H9 (cell line): ENCODE data around the gene CASP12. TPM values are rescaled to one million over a fixed set of nuclear protein-coding genes. Genes with fewer than 3 reads are reported as not detected.
A peak's percentile ranks its signal among the peaks of the same experiment; 100 is the strongest.

Experiments
- DNase-seq: peaks from one replicate; pipeline ENCODE4 v3.0.0-alpha.2; 2017
- H2AFZ ChIP-seq: one replicate; pipeline ENCODE4 v1.6.1; 2013; ENCODE audit warnings: mild to moderate bottlenecking, low read length, control low read depth, moderate library complexity
- H2AK5ac ChIP-seq: 2 replicates; pipeline ENCODE4 v1.6.1; 2013; ENCODE audit warnings: low read length, control low read depth, mixed read lengths; ENCODE audit not compliant: insufficient read length
- H2BK120ac ChIP-seq: one replicate; pipeline ENCODE4 v1.6.1; 2013; ENCODE audit warnings: low read depth, mild to moderate bottlenecking, low read length, control low read depth, inconsistent platforms; ENCODE audit not compliant: poor library complexity, severe bottlenecking
- H2BK12ac ChIP-seq: 2 replicates; pipeline ENCODE4 v1.6.1; 2013; ENCODE audit warnings: low read length, control low read depth, mixed read lengths, low read depth; ENCODE audit not compliant: insufficient read length
- H2BK15ac ChIP-seq: 2 replicates; pipeline ENCODE4 v1.6.1; 2013; ENCODE audit warnings: low read depth, low read length, control low read depth
- H2BK20ac ChIP-seq: one replicate; pipeline ENCODE4 v1.6.1; 2013; ENCODE audit warnings: low read depth, mild to moderate bottlenecking, low read length, control low read depth, inconsistent platforms; ENCODE audit not compliant: poor library complexity, severe bottlenecking
- H2BK5ac ChIP-seq: 2 replicates; pipeline ENCODE4 v1.6.1; 2013; ENCODE audit warnings: low read length, control low read depth, mixed read lengths; ENCODE audit not compliant: insufficient read length
- H3K14ac ChIP-seq: 2 replicates; pipeline ENCODE4 v1.6.1; 2013; ENCODE audit warnings: low read length, control low read depth; ENCODE audit not compliant: insufficient read depth
- H3K18ac ChIP-seq: 2 replicates; pipeline ENCODE4 v1.6.1; 2013; ENCODE audit warnings: low read depth, mild to moderate bottlenecking, mixed read lengths, low read length, control low read depth; ENCODE audit not compliant: insufficient read length
- H3K23ac ChIP-seq: 2 replicates; pipeline ENCODE4 v1.6.1; 2013; ENCODE audit warnings: low read length, control low read depth, mixed read lengths, low read depth; ENCODE audit not compliant: insufficient read length
- H3K23me2 ChIP-seq: 2 replicates; pipeline ENCODE4 v1.6.1; 2013; ENCODE audit warnings: low read depth, mild to moderate bottlenecking, mixed read lengths, low read length, control low read depth; ENCODE audit not compliant: insufficient read length, poor library complexity, severe bottlenecking
- H3K27ac ChIP-seq: 2 replicates; pipeline ENCODE4 v1.5.1; 2013; ENCODE audit warnings: low read length, control low read depth, mixed read lengths, low read depth; ENCODE audit not compliant: insufficient read length
- H3K27me3 ChIP-seq: 2 replicates; pipeline ENCODE4 v1.6.1; 2013; ENCODE audit warnings: low read length, control low read depth, inconsistent platforms; ENCODE audit not compliant: insufficient read depth
- H3K4ac ChIP-seq: 2 replicates; pipeline ENCODE4 v1.6.1; 2013; ENCODE audit warnings: low read depth, mild to moderate bottlenecking, control low read depth, inconsistent platforms, low read length, moderate library complexity
- H3K4me1 ChIP-seq: 2 replicates; pipeline ENCODE4 v1.6.1; 2013; ENCODE audit warnings: low read length, control low read depth, inconsistent platforms; ENCODE audit not compliant: insufficient read depth
- H3K4me2 ChIP-seq: 2 replicates; pipeline ENCODE4 v1.6.1; 2013; ENCODE audit warnings: low read length, control low read depth, mixed read lengths; ENCODE audit not compliant: insufficient read length, insufficient read depth
- H3K56ac ChIP-seq: 2 replicates; pipeline ENCODE4 v1.6.1; 2013; ENCODE audit warnings: low read depth, mild to moderate bottlenecking, mixed read lengths, low read length, control low read depth; ENCODE audit not compliant: insufficient read length
- H3K79me1 ChIP-seq: 2 replicates; pipeline ENCODE4 v1.6.1; 2013; ENCODE audit warnings: low read depth, mild to moderate bottlenecking, moderate library complexity, low read length, control low read depth, inconsistent platforms; ENCODE audit not compliant: insufficient read depth, poor library complexity, severe bottlenecking
- H3K79me2 ChIP-seq: 2 replicates; pipeline ENCODE4 v1.6.1; 2013; ENCODE audit warnings: low read length, control low read depth, inconsistent platforms; ENCODE audit not compliant: insufficient read depth
- H3K9ac ChIP-seq: 2 replicates; pipeline ENCODE4 v1.6.1; 2013; ENCODE audit warnings: low read length, control low read depth, mixed read lengths; ENCODE audit not compliant: insufficient read length; ENCODE audit errors: extremely low read depth
- H3K9me3 ChIP-seq: one replicate; pipeline ENCODE4 v1.6.1; 2013; ENCODE audit warnings: low read depth, low read length, inconsistent platforms; ENCODE audit not compliant: control insufficient read depth
- H3T11ph ChIP-seq: one replicate; pipeline ENCODE4 v1.6.1; 2013; ENCODE audit warnings: mild to moderate bottlenecking, low read length, control low read depth, inconsistent platforms
- H4K20me1 ChIP-seq: one replicate; pipeline ENCODE4 v1.6.1; 2013; ENCODE audit not compliant: control insufficient read depth, insufficient read length, insufficient read depth
- H4K5ac ChIP-seq: 2 replicates; pipeline ENCODE4 v1.6.1; 2013; ENCODE audit warnings: low read depth, mild to moderate bottlenecking, mixed read lengths, low read length, control low read depth; ENCODE audit not compliant: insufficient read length
- H4K8ac ChIP-seq: replicated peaks from 2 replicates; pipeline ENCODE4 v1.6.1; 2013; ENCODE audit warnings: low read length, control low read depth, mixed read lengths, low read depth; ENCODE audit not compliant: insufficient read length
- H4K91ac ChIP-seq: 2 replicates; pipeline ENCODE4 v1.6.1; 2013; ENCODE audit warnings: low read depth, mild to moderate bottlenecking, moderate library complexity, mixed read lengths, low read length, control low read depth; ENCODE audit not compliant: insufficient read length
- H3K27ac Mint-ChIP-seq, 3 experiments: 2 replicates in 2 of 3; 3 replicates in 1 of 3; pipeline ENCODE4 v1.8.0; 2020 to 2021; ENCODE audit warnings: mixed read lengths in 3 of 3, mild to moderate bottlenecking in 1 of 3, moderate library complexity in 1 of 3
- H3K27me3 Mint-ChIP-seq: 2 replicates; pipeline ENCODE4 v1.8.0; 2021; ENCODE audit warnings: low read depth, mild to moderate bottlenecking, moderate library complexity, mixed read lengths
- H3K36me3 Mint-ChIP-seq, 3 experiments: 2 replicates in 2 of 3; 3 replicates in 1 of 3; pipeline ENCODE4 v1.8.0; 2020 to 2021; ENCODE audit warnings: low read depth in 3 of 3, mixed read lengths in 3 of 3; ENCODE audit not compliant: insufficient read depth in 1 of 3
- H3K4me1 Mint-ChIP-seq, 2 experiments: 2 replicates each; pipeline ENCODE4 v1.8.0; 2020; ENCODE audit warnings: mixed read lengths in 2 of 2
- H3K4me3 Mint-ChIP-seq, 2 experiments: 2 replicates in 1 of 2; 3 replicates in 1 of 2; pipeline ENCODE4 v1.8.0; 2020 to 2021; ENCODE audit warnings: mild to moderate bottlenecking in 2 of 2, mixed read lengths in 2 of 2, moderate library complexity in 1 of 2
- H3K9me3 Mint-ChIP-seq, 2 experiments: 2 replicates in 1 of 2; 3 replicates in 1 of 2; pipeline ENCODE4 v1.8.0; 2020; ENCODE audit warnings: mild to moderate bottlenecking in 2 of 2, mixed read lengths in 2 of 2, moderate library complexity in 1 of 2
- CTCF ChIP-seq: fragments of 200-600 bp; sonication (generic); conservative IDR thresholded peaks from 3 replicates; pipeline ENCODE4 v1.8.0; 2021; ENCODE audit warnings: antibody characterized with exemption, mild to moderate bottlenecking
- total RNA-seq: library from RNA; stranded (reverse); gene quantifications from 2 replicates; pipeline ENCODE4 v1.2.1, GENCODE V29; 2021

Gene CASP12
- total RNA-seq, 1 experiment from 2014 or later, result not detected

GRCh38 chr11:104928811-104929210, 30.6 kb upstream of the CASP12 start:
- H4K91ac ChIP-seq, result no peak overlapping the region
- no peak overlapping the region for H2AK5ac ChIP-seq
- TF ChIP-seq CTCF, result no peak
- no peak overlapping the region for H3K4ac ChIP-seq
- H2AFZ ChIP-seq, result no peak overlapping the region
- no peak overlapping the region for H4K8ac ChIP-seq
- no peak overlapping the region for H3K18ac ChIP-seq
- H3K23me2 ChIP-seq, result no peaks in the 10 kb centered on the region
- no peaks in the 10 kb centered on the region for H3K4me1 ChIP-seq
- no peak overlapping the region for H3K14ac ChIP-seq
- no peak overlapping the region for H2BK12ac ChIP-seq
- H4K20me1 ChIP-seq, result no peaks in the 10 kb centered on the region
- H3K9me3 Mint-ChIP-seq, result peaks cover 34 to 38% of the 10 kb centered on the region in 2 experiments
- H3K36me3 Mint-ChIP-seq, result peaks cover 10 to 44% (median 21%) of the 10 kb centered on the region in 3 experiments
- H4K5ac ChIP-seq, result no peak overlapping the region
- H3K4me2 ChIP-seq, result no peak overlapping the region
- H3K9me3 ChIP-seq, result no peaks in the 10 kb centered on the region
- H2BK120ac ChIP-seq, result no peak overlapping the region
- no peak overlapping the region for H2BK15ac ChIP-seq
- no peak overlapping the region for H3K23ac ChIP-seq
- H2BK5ac ChIP-seq, result no peak overlapping the region
- no peak overlapping the region for H3K27ac ChIP-seq
- H3K56ac ChIP-seq, result no peak overlapping the region
- H3K79me1 ChIP-seq, result no peaks in the 10 kb centered on the region
- no peaks in the 10 kb centered on the region for H3K27me3 Mint-ChIP-seq
- no peak overlapping the region for H2BK20ac ChIP-seq
- H3K79me2 ChIP-seq, result no peaks in the 10 kb centered on the region
- H3T11ph ChIP-seq, result no peak overlapping the region
- H3K9ac ChIP-seq, result no peak overlapping the region
- H3K4me3 Mint-ChIP-seq, result no peak overlapping the region
- H3K27me3 ChIP-seq, result no peaks in the 10 kb centered on the region
- no peaks in the 10 kb centered on the region for H3K4me1 Mint-ChIP-seq
- peak overlapping the region in 1 of 3 experiments; percentile 46; a peak in 1 of 7 replicates for H3K27ac Mint-ChIP-seq
- DNase-seq, result no peak
